Ovary (tissue), 9 donors: Measurements from ENCODE around the gene TMEM212. TPM values are rescaled to one million over a fixed set of nuclear protein-coding genes. Genes with fewer than 3 reads are reported as not detected.

Experiments
- DNase-seq, 5 donors: peaks; one replicate each; pipeline ENCODE4 v3.0.0-alpha.2; 2019 to 2020
- H3K27ac ChIP-seq, 2 donors: fragments of 200-600 bp; one replicate each; pipeline versions ENCODE4 v1.5.1 to v1.8.0; 2019 to 2022
- H3K27me3 ChIP-seq: fragments of 200-600 bp; one replicate; pipeline ENCODE4 v1.8.0; 2022
- H3K36me3 ChIP-seq: fragments of 200-600 bp; sonication (generic); one replicate; pipeline ENCODE4 v1.5.1; 2019
- H3K4me1 ChIP-seq: one replicate; pipeline ENCODE4 v1.8.1; 2013; ENCODE audit warnings: mild to moderate bottlenecking, moderate library complexity; ENCODE audit not compliant: insufficient read depth
- H3K4me3 ChIP-seq: fragments of 200-600 bp; sonication (generic); one replicate; pipeline ENCODE4 v1.5.1; 2017
- H3K9me3 ChIP-seq, 2 donors: fragments of 200-600 bp in 1 of 2; sonication (generic) in 1 of 2; one replicate each; pipeline versions ENCODE4 v1.5.1 to v1.8.1; 2013 to 2019; ENCODE audit warnings: mild to moderate bottlenecking in 1 of 2, moderate library complexity in 1 of 2
- CTCF ChIP-seq, 3 donors: fragments of 450-650 bp in 2 of 3; fragments of 200-600 bp in 1 of 3; IDR thresholded peaks; one replicate each; pipeline versions ENCODE4 v1.5.1 to v1.8.0; 2016 to 2022; ENCODE audit warnings: antibody characterized with exemption in 3 of 3, mild to moderate bottlenecking in 1 of 3
- EP300 ChIP-seq: sonication (generic); formaldehyde crosslinking; IDR thresholded peaks from one replicate; pipeline ENCODE4 v1.6.1; 2017; ENCODE audit warnings: antibody characterized with exemption
- POLR2A ChIP-seq: fragments of 450-650 bp; IDR thresholded peaks from one replicate; pipeline ENCODE4 v1.6.1; 2017; ENCODE audit warnings: antibody characterized with exemption, mild to moderate bottlenecking, moderate library complexity
- WGBS, 3 donors: extraction: QIAGEN DNeasy Blood & Tissue Kit in 1 of 3; methylation state at CpG; one replicate each; pipeline versions ENCODE4 v1.1.5 to v1.1.7; 2013 to 2017; 5-methylcytosine and 5-hydroxymethylcytosine counted together
- intact Hi-C, 4 donors: fragments of 100-400 bp; cut with DNase I; formaldehyde crosslinking; loops; one replicate each; pipeline versions ENCODE4 v1.11.0 to v1.15.1; 2022 to 2023
- polyA plus RNA-seq, 2 donors: library from polyadenylated mRNA; stranded (reverse); fragments of 200-250 nt in 1 of 2; fragments of 350-450 nt in 1 of 2; fragmentation: Illumina TruSeq in 1 of 2; extraction: RNeasy Lipid Tissue Mini Kit (QIAGEN cat#74804) in 1 of 2; gene quantifications; one replicate each; pipeline ENCODE4 v1.2.3, GENCODE V29; 2013 to 2014
- total RNA-seq, 7 donors: library from RNA; depleted of rRNA in 2 of 7; stranded (reverse); fragments of >200 nt in 2 of 7; fragmentation: NEBNext Ultra II Directional in 3 of 7; extraction: Animal tissue kit (Norgen Biotek cat#: 25700) in 3 of 7; gene quantifications; one replicate each; pipeline versions ENCODE4 v1.1.0 to v1.2.4, GENCODE V29; 2016 to 2023
- donor health status: DM: no; HTN: no; CAD: no; lungs with moderate emphysema.
- donor health status: DM: no; HTN: no; CAD: no.
- donor health status: Bipolar disorder and iron deficiency.
- donor health status: DM: yes; HTN: yes; CAD: no.
- donor health status: DM: no; HTN: no; CAD: no.
- donor health status: DM: yes; HTN: yes; CAD: no.

Gene TMEM212
- total and polyA plus RNA-seq, 9 donors: 0.35 to 5.5 (median 0.93) TPM; not detected in 5

- Histone ChIP-seq H3K27ac (no peak overlapping the region), H3K27me3 (no peaks in the 10 kb centered on the region), H3K36me3 (no peaks in the 10 kb centered on the region), H3K9me3 (no peaks in the 10 kb centered on the region), H3K4me1 (peaks cover 12% of the 10 kb centered on the region), H3K4me3 (no peak overlapping the region)
- TF ChIP-seq CTCF (IDR thresholded peaks at IDR 0.05) (no peak), POLR2A (no peak), EP300 (no peak)
- WGBS, 3 donors: 88 to 95% (median 89%) methylated on average over 3 of the region's 3 CpGs
- no peak for DNase-seq
- intact Hi-C loops: no loop called here
Observed at GRCh38 chr3:171879472-171879871, 36.3 kb downstream of the TMEM212 start.

- no peak for TF ChIP-seq POLR2A
- no peak for TF ChIP-seq EP300
- no peak for DNase-seq
- H3K9me3 ChIP-seq: no peaks in the 10 kb centered on the region
- intact Hi-C loops: no loop called here
- no peaks in the 10 kb centered on the region for H3K36me3 ChIP-seq
- H3K4me1 ChIP-seq: peaks cover 12% of the 10 kb centered on the region
- H3K27ac ChIP-seq: no peak overlapping the region
- H3K4me3 ChIP-seq: no peak overlapping the region
- WGBS, 3 donors: 89 to 93% (median 90%) methylated on average over 4 of the region's 4 CpGs
- no peaks in the 10 kb centered on the region for H3K27me3 ChIP-seq
Observed at GRCh38 chr3:171880101-171880870, 37.1 kb downstream of the TMEM212 start.

- no peak overlapping the region for H3K27ac ChIP-seq
- H3K27me3 ChIP-seq: no peaks in the 10 kb centered on the region
- H3K4me3 ChIP-seq: no peak overlapping the region
- peaks cover 7% of the 10 kb centered on the region for H3K4me1 ChIP-seq
- no peaks in the 10 kb centered on the region for H3K9me3 ChIP-seq
- intact Hi-C loops: no loop called here
- 91 to 98% (median 95%) methylated on average over 3 of the region's 3 CpGs for WGBS, 3 donors
- no peaks in the 10 kb centered on the region for H3K36me3 ChIP-seq
- no peak for TF ChIP-seq EP300
- no peak for TF ChIP-seq CTCF (IDR thresholded peaks at IDR 0.05)
- no peak for TF ChIP-seq POLR2A
- no peak for DNase-seq
Observed at GRCh38 chr3:171881251-171881650, 38.1 kb downstream of the TMEM212 start.

- H3K27ac ChIP-seq: no peak overlapping the region
- H3K4me3 ChIP-seq: no peak overlapping the region
- WGBS, 3 donors: 96 to 99% (median 96%) methylated on average over 3 of the region's 3 CpGs
- DNase-seq: no peak
- H3K27me3 ChIP-seq: no peaks in the 10 kb centered on the region
- no peaks in the 10 kb centered on the region for H3K36me3 ChIP-seq
- no peak for TF ChIP-seq CTCF (IDR thresholded peaks at IDR 0.05)
- TF ChIP-seq EP300: no peak
- no peak for TF ChIP-seq POLR2A
- peaks cover 4% of the 10 kb centered on the region for H3K4me1 ChIP-seq
- intact Hi-C loops: no loop called here
- H3K9me3 ChIP-seq: no peaks in the 10 kb centered on the region
Observed at GRCh38 chr3:171883257-171883892, 40.2 kb downstream of the TMEM212 start.

- WGBS, 3 donors: 83 to 95% (median 89%) methylated on average over 6 of the region's 6 CpGs
- H3K9me3 ChIP-seq: no peaks in the 10 kb centered on the region
- H3K4me3 ChIP-seq: no peak overlapping the region
- intact Hi-C loops: no loop called here
- H3K27me3 ChIP-seq: no peaks in the 10 kb centered on the region
- TF ChIP-seq EP300: no peak
- no peak for TF ChIP-seq POLR2A
- TF ChIP-seq CTCF (IDR thresholded peaks at IDR 0.05): no peak
- DNase-seq: no peak
- H3K4me1 ChIP-seq: peaks cover 1% of the 10 kb centered on the region
- no peak overlapping the region for H3K27ac ChIP-seq
- H3K36me3 ChIP-seq: no peaks in the 10 kb centered on the region
Observed at GRCh38 chr3:171883893-171884279, 40.7 kb downstream of the TMEM212 start.
